Measurements from ENCODE around the gene TFEB. TPM values are rescaled to one million over a fixed set of nuclear protein-coding genes. Genes with fewer than 3 reads are reported as not detected.

The TFEB gene
- total and polyA plus RNA-seq, 4 experiments from 2014 or later, result 8.2 to 17.6 (median 13.9) TPM

GRCh38 chr6:41680182-41680965 is 55.0 kb downstream of the TFEB start:
- ChIA-PET CTCF (ENCODE audit: partially characterized antibody) (interaction anchor here (1.1 to 4.1 kb wide), 4 partner anchors 26 to 256 kb away, joined by 4 to 32 read pairs (median 6); no protein-coding TSS in a partner anchor), POLR2A (ENCODE audit: partially characterized antibody) (no interaction called here)
- Mint-ChIP-seq H3K9me3 (no peaks in the 10 kb centered on the region), H3K4me1 (peaks cover 4 to 21% (median 10%) of the 10 kb centered on the region in 4 donors), H3K27me3 (peaks cover 1 to 17% of the 10 kb centered on the region in 2 donors), H3K4me3 (no peak overlapping the region), H3K27ac (no peak overlapping the region), H3K36me3 (peaks cover 0 to 3% of the 10 kb centered on the region in 2 donors)
- peaks cover 3% of the 10 kb centered on the region for H3K4me1 ChIP-seq (ENCODE audit: insufficient read depth, low read length)
- H3K27ac ChIP-seq (ENCODE audit: low read depth, low read length), result no peak overlapping the region
- DNase-seq, result no peak
- intact Hi-C loops (cut with micrococcal nuclease), result no loop called here
- no peaks in the 10 kb centered on the region for H3K27me3 ChIP-seq (ENCODE audit: insufficient read depth, low read length)
- no peak overlapping the region for H3K4me3 ChIP-seq (ENCODE audit: low read length in 2 of 2)
- H3K9me3 ChIP-seq (ENCODE audit: control insufficient read depth in 1 of 2, low read length in 2 of 2), result no peaks in the 10 kb centered on the region
- H3K36me3 ChIP-seq (ENCODE audit: insufficient read depth, low read length), result no peaks in the 10 kb centered on the region

- H3K9me3 ChIP-seq (ENCODE audit: control insufficient read depth in 1 of 2, low read length in 2 of 2), result no peaks in the 10 kb centered on the region
- CTCF ChIA-PET (ENCODE audit: partially characterized antibody), result interaction anchor here (0.8 to 4.1 kb wide), 6 partner anchors 11 to 312 kb away, joined by 3 to 32 read pairs (median 4); no protein-coding TSS in a partner anchor
- no peaks in the 10 kb centered on the region for H3K9me3 Mint-ChIP-seq
- no peak for DNase-seq
- POLR2A ChIA-PET (ENCODE audit: partially characterized antibody), result interaction anchor here (1.2 kb wide), 1 partner anchor 14 kb away, joined by 3 read pairs; no protein-coding TSS in a partner anchor
- no peaks in the 10 kb centered on the region for H3K36me3 Mint-ChIP-seq
- intact Hi-C loops (cut with micrococcal nuclease), result no loop called here
- no peak overlapping the region for H3K27ac Mint-ChIP-seq
- no peak overlapping the region for H3K4me3 Mint-ChIP-seq
- H3K27ac ChIP-seq (ENCODE audit: low read depth, low read length), result no peak overlapping the region
- peaks cover 1 to 20% of the 10 kb centered on the region in 2 donors for H3K27me3 Mint-ChIP-seq
- H3K36me3 ChIP-seq (ENCODE audit: insufficient read depth, low read length), result no peaks in the 10 kb centered on the region
- H3K4me1 ChIP-seq (ENCODE audit: insufficient read depth, low read length), result peaks cover 3% of the 10 kb centered on the region
- peaks cover 4 to 21% (median 10%) of the 10 kb centered on the region in 4 donors for H3K4me1 Mint-ChIP-seq
- H3K27me3 ChIP-seq (ENCODE audit: insufficient read depth, low read length), result no peaks in the 10 kb centered on the region
- H3K4me3 ChIP-seq (ENCODE audit: low read length in 2 of 2), result no peak overlapping the region
These were observed 55.7 kb downstream of the TFEB start for GRCh38 chr6:41679696-41680095.

GRCh38 chr6:41678511-41679084 is 56.8 kb downstream of the TFEB start:
- no peaks in the 10 kb centered on the region for H3K36me3 ChIP-seq (ENCODE audit: insufficient read depth, low read length)
- Mint-ChIP-seq H3K9me3 (no peaks in the 10 kb centered on the region), H3K4me1 (peaks cover 2 to 17% (median 7%) of the 10 kb centered on the region in 4 donors), H3K27ac (no peak overlapping the region), H3K27me3 (peaks cover 4 to 28% of the 10 kb centered on the region in 2 donors), H3K4me3 (no peak overlapping the region), H3K36me3 (no peaks in the 10 kb centered on the region)
- intact Hi-C loops (cut with micrococcal nuclease), result no loop called here
- POLR2A ChIA-PET (ENCODE audit: partially characterized antibody), result interaction anchor here (1.2 kb wide), 1 partner anchor 15 kb away, joined by 3 read pairs; no protein-coding TSS in a partner anchor
- no peaks in the 10 kb centered on the region for H3K9me3 ChIP-seq (ENCODE audit: control insufficient read depth in 1 of 2, low read length in 2 of 2)
- H3K4me3 ChIP-seq (ENCODE audit: low read length in 2 of 2), result no peak overlapping the region
- H3K4me1 ChIP-seq (ENCODE audit: insufficient read depth, low read length), result peaks cover 3% of the 10 kb centered on the region
- no peak overlapping the region for H3K27ac ChIP-seq (ENCODE audit: low read depth, low read length)
- no peak for DNase-seq
- no peaks in the 10 kb centered on the region for H3K27me3 ChIP-seq (ENCODE audit: insufficient read depth, low read length)
- CTCF ChIA-PET (ENCODE audit: partially characterized antibody), result interaction anchor here (0.8 to 4.1 kb wide), 4 partner anchors 12 to 310 kb away, joined by 3 to 32 read pairs (median 3); no protein-coding TSS in a partner anchor

GRCh38 chr6:41677124-41677921 is 58.1 kb downstream of the TFEB start:
- ChIA-PET CTCF (ENCODE audit: partially characterized antibody) (no interaction called here), POLR2A (ENCODE audit: partially characterized antibody) (no interaction called here)
- Histone ChIP-seq H3K27ac (ENCODE audit: low read depth, low read length) (no peak overlapping the region), H3K4me3 (ENCODE audit: low read length in 2 of 2) (no peak overlapping the region), H3K36me3 (ENCODE audit: insufficient read depth, low read length) (no peaks in the 10 kb centered on the region), H3K27me3 (ENCODE audit: insufficient read depth, low read length) (no peaks in the 10 kb centered on the region), H3K4me1 (ENCODE audit: insufficient read depth, low read length) (peaks cover 3% of the 10 kb centered on the region), H3K9me3 (ENCODE audit: control insufficient read depth in 1 of 2, low read length in 2 of 2) (no peaks in the 10 kb centered on the region)
- intact Hi-C loops (cut with micrococcal nuclease), result no loop called here
- Mint-ChIP-seq H3K4me1 (peaks cover 0 to 5% (median 3%) of the 10 kb centered on the region in 4 donors), H3K36me3 (no peaks in the 10 kb centered on the region), H3K27me3 (peaks cover 4 to 28% of the 10 kb centered on the region in 2 donors), H3K9me3 (no peaks in the 10 kb centered on the region), H3K4me3 (no peak overlapping the region), H3K27ac (no peak overlapping the region)
- no peak for DNase-seq

- intact Hi-C loops (cut with micrococcal nuclease), result no loop called here
- no peaks in the 10 kb centered on the region for H3K9me3 ChIP-seq (ENCODE audit: control insufficient read depth in 1 of 2, low read length in 2 of 2)
- no peak overlapping the region for H3K27ac Mint-ChIP-seq
- POLR2A ChIA-PET (ENCODE audit: partially characterized antibody), result no interaction called here
- H3K4me1 Mint-ChIP-seq, result no peaks in the 10 kb centered on the region
- no peaks in the 10 kb centered on the region for H3K27me3 ChIP-seq (ENCODE audit: insufficient read depth, low read length)
- no peaks in the 10 kb centered on the region for H3K36me3 ChIP-seq (ENCODE audit: insufficient read depth, low read length)
- no peak overlapping the region for H3K4me3 Mint-ChIP-seq
- no peak for DNase-seq
- no peaks in the 10 kb centered on the region for H3K9me3 Mint-ChIP-seq
- no peaks in the 10 kb centered on the region for H3K4me1 ChIP-seq (ENCODE audit: insufficient read depth, low read length)
- no peak overlapping the region for H3K4me3 ChIP-seq (ENCODE audit: low read length in 2 of 2)
- H3K36me3 Mint-ChIP-seq, result no peaks in the 10 kb centered on the region
- no peak overlapping the region for H3K27ac ChIP-seq (ENCODE audit: low read depth, low read length)
- CTCF ChIA-PET (ENCODE audit: partially characterized antibody), result no interaction called here
- peaks cover 5 to 30% of the 10 kb centered on the region in 2 donors for H3K27me3 Mint-ChIP-seq
These were observed 59.0 kb downstream of the TFEB start for GRCh38 chr6:41676431-41676830.

GRCh38 chr6:41675992-41676391 is 59.4 kb downstream of the TFEB start:
- Mint-ChIP-seq H3K27ac (no peak overlapping the region), H3K36me3 (no peaks in the 10 kb centered on the region), H3K27me3 (peaks cover 6 to 30% of the 10 kb centered on the region in 2 donors), H3K4me1 (no peaks in the 10 kb centered on the region), H3K9me3 (no peaks in the 10 kb centered on the region), H3K4me3 (no peak overlapping the region)
- H3K36me3 ChIP-seq (ENCODE audit: insufficient read depth, low read length), result no peaks in the 10 kb centered on the region
- no peaks in the 10 kb centered on the region for H3K4me1 ChIP-seq (ENCODE audit: insufficient read depth, low read length)
- no peak overlapping the region for H3K27ac ChIP-seq (ENCODE audit: low read depth, low read length)
- intact Hi-C loops (cut with micrococcal nuclease), result no loop called here
- H3K9me3 ChIP-seq (ENCODE audit: control insufficient read depth in 1 of 2, low read length in 2 of 2), result no peaks in the 10 kb centered on the region
- H3K4me3 ChIP-seq (ENCODE audit: low read length in 2 of 2), result no peak overlapping the region
- CTCF ChIA-PET (ENCODE audit: partially characterized antibody), result no interaction called here
- POLR2A ChIA-PET (ENCODE audit: partially characterized antibody), result no interaction called here
- no peak for DNase-seq
- H3K27me3 ChIP-seq (ENCODE audit: insufficient read depth, low read length), result no peaks in the 10 kb centered on the region
